Stimulated activated CD8-positive, alpha-beta memory T cell treated with anti-CD3 and anti-CD28 coated beads, Interleukin-4, amount 100 ng/mL, for 1 hour (primary cell): ENCODE data around the gene SEC14L5.

Source experiments
- DNase-seq, 2 donors: peaks; one replicate each; pipeline ENCODE4 v3.0.0-alpha.2; 2020; ENCODE audit warnings: low read depth in 2 of 2, low spot score in 1 of 2

SEC14L5 gene

GRCh38 chr16:5062790-5063765 is 104.9 kb downstream of the SEC14L5 start:
- no peak for DNase-seq

- DNase-seq: no peak
Observed at GRCh38 chr16:5064915-5065314, 106.8 kb downstream of the SEC14L5 start.

- DNase-seq: no peak
Observed at GRCh38 chr16:5065326-5065725, 107.2 kb downstream of the SEC14L5 start.

GRCh38 chr16:5065813-5066212 is 107.7 kb downstream of the SEC14L5 start, which contains the start of gene C16orf89:
TSS of gene C16orf89 (minus strand) at chr16:5065956. CDS start at chr16:5065908, 48 bp downstream.
- DNase-seq: no peak

- no peak for DNase-seq
Observed at GRCh38 chr16:5066511-5066910, 108.4 kb downstream of the SEC14L5 start.
